ENCODE results near the gene OLA1. TPM values are rescaled to one million over a fixed set of nuclear protein-coding genes. Genes with fewer than 3 reads are reported as not detected.
A peak's percentile ranks its signal among the peaks of the same experiment; 100 is the strongest.

The OLA1 gene
- total RNA-seq, 1 donor from 2014 or later = 36.1 TPM

DNA sequence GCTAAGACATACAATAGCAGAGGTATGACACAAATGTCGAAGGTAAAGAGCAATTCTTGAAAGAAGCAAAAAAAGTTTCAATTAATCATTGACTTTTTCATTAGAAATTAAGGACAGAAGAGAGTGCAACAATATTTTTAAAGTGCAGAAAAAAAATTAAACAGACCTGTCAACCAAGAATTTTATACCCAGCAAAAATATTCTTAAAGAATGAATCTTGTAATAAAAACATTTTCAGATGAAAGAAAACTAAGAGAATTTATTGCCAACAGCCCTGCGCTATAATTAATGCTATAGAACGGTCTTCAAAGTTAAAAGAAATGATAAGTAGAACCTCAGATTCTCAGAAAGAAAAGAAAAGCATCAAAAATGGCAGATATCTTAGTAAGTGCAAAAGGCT is 79.0 kb downstream of the OLA1 start:
- H3K9me3 ChIP-seq = peaks cover 6% of the 10 kb centered on the region
- H3K4me1 ChIP-seq = no peaks in the 10 kb centered on the region
- peaks cover 0 to 9% of the 10 kb centered on the region in 2 donors for H3K36me3 ChIP-seq
- no peak for DNase-seq (ENCODE audit: extremely low spot score in 2 of 2)
- no peak overlapping the region for H3K27ac ChIP-seq
- no peak for TF ChIP-seq POLR2AphosphoS5 (IDR thresholded peaks at IDR 0.05; ENCODE audit: insufficient read depth in 1 of 2, low read depth in 1 of 2)
- no peak for TF ChIP-seq POLR2A (IDR thresholded peaks at IDR 0.05)
- TF ChIP-seq, protein P1, sequence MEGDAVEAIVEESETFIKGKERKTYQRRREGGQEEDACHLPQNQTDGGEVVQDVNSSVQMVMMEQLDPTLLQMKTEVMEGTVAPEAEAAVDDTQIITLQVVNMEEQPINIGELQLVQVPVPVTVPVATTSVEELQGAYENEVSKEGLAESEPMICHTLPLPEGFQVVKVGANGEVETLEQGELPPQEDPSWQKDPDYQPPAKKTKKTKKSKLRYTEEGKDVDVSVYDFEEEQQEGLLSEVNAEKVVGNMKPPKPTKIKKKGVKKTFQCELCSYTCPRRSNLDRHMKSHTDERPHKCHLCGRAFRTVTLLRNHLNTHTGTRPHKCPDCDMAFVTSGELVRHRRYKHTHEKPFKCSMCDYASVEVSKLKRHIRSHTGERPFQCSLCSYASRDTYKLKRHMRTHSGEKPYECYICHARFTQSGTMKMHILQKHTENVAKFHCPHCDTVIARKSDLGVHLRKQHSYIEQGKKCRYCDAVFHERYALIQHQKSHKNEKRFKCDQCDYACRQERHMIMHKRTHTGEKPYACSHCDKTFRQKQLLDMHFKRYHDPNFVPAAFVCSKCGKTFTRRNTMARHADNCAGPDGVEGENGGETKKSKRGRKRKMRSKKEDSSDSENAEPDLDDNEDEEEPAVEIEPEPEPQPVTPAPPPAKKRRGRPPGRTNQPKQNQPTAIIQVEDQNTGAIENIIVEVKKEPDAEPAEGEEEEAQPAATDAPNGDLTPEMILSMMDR (IDR thresholded peaks at IDR 0.05) = no peak
- intact Hi-C loops (cut with DNase I) = no loop called here
- no peak overlapping the region for H3K4me3 ChIP-seq
- H3K27me3 ChIP-seq = no peaks in the 10 kb centered on the region

DNA sequence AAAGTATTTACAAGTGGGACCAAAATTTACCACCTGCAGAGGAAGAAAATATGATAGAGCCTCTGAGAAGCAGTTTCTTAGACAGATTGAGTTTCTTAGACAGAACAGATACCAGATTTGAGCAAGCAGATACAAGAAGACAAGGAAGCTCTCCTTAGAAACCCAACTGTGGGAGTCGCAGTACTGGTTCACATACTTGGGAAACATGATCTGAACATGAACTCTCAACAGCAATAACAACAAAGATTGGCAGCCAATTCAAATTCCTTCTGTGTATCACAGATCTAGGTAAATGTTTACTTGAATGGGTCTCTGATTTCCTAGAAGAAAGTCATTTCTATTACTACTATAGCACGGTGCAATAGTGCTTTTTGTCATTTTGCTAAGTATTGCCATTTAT is 82.1 kb downstream of the OLA1 start:
- intact Hi-C loops (cut with DNase I) = no loop called here
- TF ChIP-seq POLR2AphosphoS5 (IDR thresholded peaks at IDR 0.05; ENCODE audit: insufficient read depth in 1 of 2, low read depth in 1 of 2) (no peak), POLR2A (IDR thresholded peaks at IDR 0.05) (no peak)
- TF ChIP-seq, protein P1 (IDR thresholded peaks at IDR 0.05) = no peak
- no peaks in the 10 kb centered on the region for H3K27me3 ChIP-seq
- H3K4me1 ChIP-seq = no peaks in the 10 kb centered on the region
- H3K27ac ChIP-seq = no peak overlapping the region
- DNase-seq (ENCODE audit: extremely low spot score in 2 of 2) = no peak
- no peak overlapping the region for H3K4me3 ChIP-seq
- peaks cover 0 to 4% of the 10 kb centered on the region in 2 donors for H3K36me3 ChIP-seq
- H3K9me3 ChIP-seq = no peaks in the 10 kb centered on the region

DNA sequence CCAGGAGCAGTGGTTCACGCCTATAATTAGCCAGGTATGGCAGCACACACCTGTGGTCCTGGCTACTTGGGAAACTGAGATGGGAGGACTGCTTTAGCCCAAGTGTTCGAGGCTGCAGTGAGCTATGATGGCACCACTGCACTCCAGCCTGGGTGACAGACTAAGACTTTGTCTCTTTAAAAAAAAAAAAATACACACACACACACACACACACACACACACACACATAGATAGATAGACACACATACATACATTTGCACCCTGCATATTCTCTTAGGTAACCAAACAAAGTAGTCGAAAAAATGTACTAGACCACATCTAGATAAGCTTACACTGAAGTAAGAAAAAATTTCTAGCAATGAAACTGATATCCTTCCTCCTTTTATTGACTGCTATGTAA is 86.8 kb downstream of the OLA1 start:
- H3K27ac ChIP-seq = no peak overlapping the region
- intact Hi-C loops (cut with DNase I) = no loop called here
- no peaks in the 10 kb centered on the region for H3K36me3 ChIP-seq
- H3K9me3 ChIP-seq = no peaks in the 10 kb centered on the region
- no peaks in the 10 kb centered on the region for H3K4me1 ChIP-seq
- no peaks in the 10 kb centered on the region for H3K27me3 ChIP-seq
- no peak overlapping the region for H3K4me3 ChIP-seq
- no peak for DNase-seq (ENCODE audit: extremely low spot score in 2 of 2)
- TF ChIP-seq POLR2AphosphoS5 (IDR thresholded peaks at IDR 0.05; ENCODE audit: insufficient read depth in 1 of 2, low read depth in 1 of 2) (no peak), POLR2A (IDR thresholded peaks at IDR 0.05) (no peak)
- TF ChIP-seq, protein P1 (IDR thresholded peaks at IDR 0.05) = no peak

DNA sequence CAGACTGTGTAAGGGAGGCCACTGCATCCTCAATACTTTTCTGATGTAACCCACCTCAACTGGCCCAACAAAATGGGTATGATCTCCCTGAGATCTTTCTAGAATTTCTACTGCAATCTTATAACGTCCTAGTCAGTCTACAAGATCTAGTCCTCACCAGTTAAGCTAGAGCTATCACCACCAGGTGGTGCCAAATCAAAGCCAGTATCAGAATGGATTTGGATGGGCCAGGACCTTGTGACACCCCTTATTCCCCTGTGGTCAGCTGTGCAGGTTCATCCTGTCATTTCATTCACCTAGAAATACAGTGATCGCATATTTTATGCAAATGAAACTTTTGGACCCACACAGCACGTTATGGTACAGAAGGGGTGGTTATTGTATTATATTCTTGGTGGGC is 90.3 kb downstream of the OLA1 start:
- no peak for TF ChIP-seq POLR2AphosphoS5 (IDR thresholded peaks at IDR 0.05; ENCODE audit: insufficient read depth in 1 of 2, low read depth in 1 of 2)
- TF ChIP-seq, protein P1 (IDR thresholded peaks at IDR 0.05) = peak in 1 of 3 experiments; percentile 6
- intact Hi-C loops (cut with DNase I) = no loop called here
- H3K9me3 ChIP-seq = no peaks in the 10 kb centered on the region

DNA sequence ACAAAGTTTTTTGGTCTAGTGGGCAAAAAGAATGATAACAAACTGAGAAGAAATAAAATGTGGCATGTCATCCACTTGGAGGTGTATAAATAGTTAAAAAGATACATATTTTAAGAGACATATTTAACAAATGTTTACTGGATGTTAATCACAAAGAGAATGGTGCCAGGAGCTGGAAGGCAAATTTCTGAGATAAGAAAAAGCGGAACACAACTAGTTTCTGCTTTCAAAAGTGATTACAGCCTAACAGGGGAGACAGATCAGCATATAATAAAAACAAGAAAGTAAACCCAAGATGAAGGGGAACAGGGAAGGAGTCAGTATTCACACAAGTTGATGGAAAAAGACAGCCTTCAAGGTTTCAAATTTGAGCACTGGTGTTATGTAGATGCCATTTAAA is 91.3 kb downstream of the OLA1 start:
- TF ChIP-seq, protein P1 (IDR thresholded peaks at IDR 0.05) = no peak
- no peak for TF ChIP-seq POLR2AphosphoS5 (IDR thresholded peaks at IDR 0.05; ENCODE audit: insufficient read depth in 1 of 2, low read depth in 1 of 2)
- TF ChIP-seq POLR2A (IDR thresholded peaks at IDR 0.05) = no peak
- no peaks in the 10 kb centered on the region for H3K4me1 ChIP-seq
- H3K9me3 ChIP-seq = no peaks in the 10 kb centered on the region
- no peak overlapping the region for H3K27ac ChIP-seq
- H3K27me3 ChIP-seq = no peaks in the 10 kb centered on the region
- H3K36me3 ChIP-seq = no peaks in the 10 kb centered on the region
- intact Hi-C loops (cut with DNase I) = no loop called here
- no peak overlapping the region for H3K4me3 ChIP-seq
- no peak for DNase-seq (ENCODE audit: extremely low spot score in 2 of 2)

More for the DNA sequence above, 90.3 kb downstream of the OLA1 start:
- H3K36me3 ChIP-seq = no peaks in the 10 kb centered on the region
- no peaks in the 10 kb centered on the region for H3K27me3 ChIP-seq
- H3K4me1 ChIP-seq = no peaks in the 10 kb centered on the region
- no peak overlapping the region for H3K4me3 ChIP-seq
- no peak overlapping the region for H3K27ac ChIP-seq
- DNase-seq (ENCODE audit: extremely low spot score in 2 of 2) = no peak
